Measurements from ENCODE around the gene CREB3L2.

- TF ChIP-seq CTCF (IDR thresholded peaks at IDR 0.05) (no peak), POLR2AphosphoS5 (IDR thresholded peaks at IDR 0.05; ENCODE audit: low read depth, low read length) (no peak), USF2 (IDR thresholded peaks at IDR 0.05; ENCODE audit: borderline replicate concordance, low read depth, low read length) (no peak), RAD21 (IDR thresholded peaks at IDR 0.05; ENCODE audit: low read length) (no peak), GATA2 (CRISPR knock-in tag; IDR thresholded peaks at IDR 0.05) (no peak), EZH2phosphoT487 (IDR thresholded peaks at IDR 0.05; ENCODE audit: borderline replicate concordance, low read depth) (no peak), GABPA (IDR thresholded peaks at IDR 0.05; ENCODE audit: low read depth) (no peak), MEF2A (IDR thresholded peaks at IDR 0.05; ENCODE audit: borderline replicate concordance, low read depth) (no peak), RFX5 (IDR thresholded peaks at IDR 0.05; ENCODE audit: low read length) (no peak)
These were observed 115.1 kb downstream of the CREB3L2 start for GRCh38 chr7:137886746-137887145.

Data from SK-N-SH (cell line).